Activated CD4-positive, alpha-beta T cell treated with anti-CD3 and anti-CD28 coated beads, Interleukin-2, Interleukin-6, amounts not matched to agents 100 ng/mL and 50 ng/mL, durations not matched to agents 16 hours and 8 hours (primary cell): Measurements from ENCODE around the gene JPT1.

Experiments used
- DNase-seq: peaks from one replicate; pipeline ENCODE4 v3.0.0-alpha.2; 2020

The JPT1 gene

GRCh38 chr17:75103601-75104554 is 50.4 kb downstream of the JPT1 start:
- no peak for DNase-seq

- no peak for DNase-seq
Observed at GRCh38 chr17:75102385-75102821, 51.9 kb downstream of the JPT1 start.

- no peak for DNase-seq
Observed at GRCh38 chr17:75099881-75100595, 54.3 kb downstream of the JPT1 start.

GRCh38 chr17:75098861-75099260 is 55.5 kb downstream of the JPT1 start:
- DNase-seq, result no peak

- no peak for DNase-seq
Observed at GRCh38 chr17:75097865-75098264, 56.4 kb downstream of the JPT1 start.

- no peak for DNase-seq
Observed at GRCh38 chr17:75096082-75096625, 58.2 kb downstream of the JPT1 start.

GRCh38 chr17:75094871-75095399 is 59.4 kb downstream of the JPT1 start:
- DNase-seq, result no peak

- no peak for DNase-seq
Observed at GRCh38 chr17:75093548-75094158, 60.7 kb downstream of the JPT1 start.

GRCh38 chr17:75091855-75092327 is 62.4 kb downstream of the JPT1 start:
- no peak for DNase-seq

- DNase-seq, result no peak
Observed at GRCh38 chr17:75090871-75091854, 63.1 kb downstream of the JPT1 start.

- DNase-seq, result no peak
Observed at GRCh38 chr17:75088465-75089417, 65.6 kb downstream of the JPT1 start.

GRCh38 chr17:75087558-75088453 is 66.5 kb downstream of the JPT1 start, which contains the start of gene SLC16A5:
Gene SLC16A5 (plus strand): TSS chr17:75087954. CDS start chr17:75093637, 5,683 bp downstream.
- DNase-seq, result peak; percentile 51

- no peak for DNase-seq
Observed at GRCh38 chr17:75087182-75087557, 67.1 kb downstream of the JPT1 start.

GRCh38 chr17:75086496-75087181 is 67.7 kb downstream of the JPT1 start:
- DNase-seq, result no peak
